HCT116 (cell line): Measurements from ENCODE around the gene OSBPL1A.

Experiments
- CEBPB ChIP-seq: IDR thresholded peaks from 2 replicates; pipeline ENCODE4 v1.6.1; 2012; ENCODE audit warnings: low read depth
- CTCF ChIP-seq, 3 experiments: fragments of 200-600 bp in 1 of 3; sonication (generic) in 1 of 3; IDR thresholded peaks in 2 of 3; conservative IDR thresholded peaks in 1 of 3; 2 replicates each; pipeline ENCODE4 v1.5.1; 2012 to 2017; ENCODE audit warnings: low read depth in 2 of 3, low read length in 2 of 3, antibody characterized with exemption in 1 of 3, borderline replicate concordance in 1 of 3, control low read depth in 1 of 3, mild to moderate bottlenecking in 1 of 3, mixed read lengths in 1 of 3, mixed run types in 1 of 3, moderate library complexity in 1 of 3; ENCODE audit not compliant: insufficient read depth in 1 of 3
- EGR1 ChIP-seq: IDR thresholded peaks from 2 replicates; pipeline ENCODE4 v1.6.1; 2012; ENCODE audit warnings: low read depth
- EZH2phosphoT487 ChIP-seq: fragments of 200-600 bp; IDR thresholded peaks from 2 replicates; pipeline ENCODE4 v1.6.1; 2018; ENCODE audit warnings: antibody characterized with exemption, borderline replicate concordance
- POLR2A ChIP-seq: IDR thresholded peaks from 2 replicates; pipeline ENCODE4 v1.7.0; 2011; ENCODE audit warnings: borderline replicate concordance; ENCODE audit not compliant: insufficient read depth, insufficient read length; ENCODE audit errors: extremely low read depth
- POLR2AphosphoS5 ChIP-seq: IDR thresholded peaks from 2 replicates; pipeline ENCODE4 v1.6.1; 2011; ENCODE audit warnings: mild to moderate bottlenecking, low read depth, low read length, moderate library complexity
- SP1 ChIP-seq: IDR thresholded peaks from 2 replicates; pipeline ENCODE4 v1.6.1; 2012; ENCODE audit warnings: low read depth
- ZBTB33 ChIP-seq: IDR thresholded peaks from 2 replicates; pipeline ENCODE4 v1.6.1; 2011; ENCODE audit warnings: mild to moderate bottlenecking, low read length, moderate library complexity; ENCODE audit not compliant: insufficient replicate concordance; ENCODE audit errors: extremely low read depth
- ZFX ChIP-seq: fragments of 450-650 bp; IDR thresholded peaks from 2 replicates; pipeline ENCODE4 v1.6.1; 2017
- ZNF274 ChIP-seq: fragments of 200-500 bp; sonication (Bioruptor generic); IDR thresholded peaks from 2 replicates; pipeline ENCODE4 v1.6.1; 2014; ENCODE audit warnings: mild to moderate bottlenecking, low read depth, low read length, inconsistent platforms

DNA sequence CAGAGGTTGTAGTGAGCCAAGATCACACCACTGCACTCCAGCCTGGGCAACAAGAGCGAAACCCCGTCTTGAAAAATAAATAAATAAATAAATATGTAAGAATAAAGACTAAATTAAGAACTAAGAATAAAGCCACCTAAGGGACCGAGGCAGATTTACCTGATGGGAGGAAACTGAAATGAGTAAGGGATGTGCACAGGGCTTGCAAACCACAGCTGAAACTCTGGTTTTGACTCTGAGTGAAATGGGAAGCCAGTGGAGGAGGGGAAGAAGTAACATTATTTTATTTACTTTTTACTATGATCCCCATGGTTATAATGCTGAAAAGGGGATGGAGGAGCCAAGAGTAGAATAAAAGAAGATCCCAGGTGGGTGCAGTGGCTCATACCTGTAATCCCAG lies 151.5 kb downstream of the OSBPL1A start:
- TF ChIP-seq CTCF (IDR thresholded peaks at IDR 0.05 in 2 of 3, conservative IDR thresholded peaks at IDR 0.05 in 1 of 3; ENCODE audit: borderline replicate concordance in 1 of 3, insufficient read depth in 1 of 3, low read depth in 2 of 3, low read length in 2 of 3) = no peak
- TF ChIP-seq POLR2AphosphoS5 = no peak
- TF ChIP-seq EZH2phosphoT487 = no peak
- TF ChIP-seq EGR1 = no peak
- TF ChIP-seq SP1 = no peak
- TF ChIP-seq ZBTB33 = no peak
- no peak for TF ChIP-seq CEBPB
- TF ChIP-seq ZFX = no peak
- TF ChIP-seq POLR2A = no peak
- no peak for TF ChIP-seq ZNF274
